Mononuclear cell (primary cell): ENCODE data around the gene NEDD4L. TPM values are rescaled to one million over a fixed set of nuclear protein-coding genes. Genes with fewer than 3 reads are reported as not detected.

Experiments used
- H3K27me3 ChIP-seq: 2 replicates; pipeline ENCODE4 v1.6.0; 2011; ENCODE audit warnings: low read length, control low read depth; ENCODE audit not compliant: insufficient read depth
- H3K4me1 ChIP-seq: 2 replicates; pipeline ENCODE4 v1.5.1; 2011; ENCODE audit warnings: mild to moderate bottlenecking, low read length, control low read depth; ENCODE audit not compliant: insufficient read depth
- H3K4me3 ChIP-seq: 2 replicates; pipeline ENCODE4 v1.5.1; 2011; ENCODE audit warnings: mild to moderate bottlenecking, low read length, moderate library complexity
- H3K9me3 ChIP-seq: 2 replicates; pipeline ENCODE4 v1.5.1; 2011; ENCODE audit warnings: low read depth, mild to moderate bottlenecking, control low read depth, low read length
- total RNA-seq: library from RNA; depleted of rRNA; stranded (reverse); fragments of >200 nt; gene quantifications from one replicate; pipeline ENCODE4 v1.2.3, GENCODE V29; 2012

Gene NEDD4L
- total RNA-seq, 1 donor = 8.7 TPM

DNA sequence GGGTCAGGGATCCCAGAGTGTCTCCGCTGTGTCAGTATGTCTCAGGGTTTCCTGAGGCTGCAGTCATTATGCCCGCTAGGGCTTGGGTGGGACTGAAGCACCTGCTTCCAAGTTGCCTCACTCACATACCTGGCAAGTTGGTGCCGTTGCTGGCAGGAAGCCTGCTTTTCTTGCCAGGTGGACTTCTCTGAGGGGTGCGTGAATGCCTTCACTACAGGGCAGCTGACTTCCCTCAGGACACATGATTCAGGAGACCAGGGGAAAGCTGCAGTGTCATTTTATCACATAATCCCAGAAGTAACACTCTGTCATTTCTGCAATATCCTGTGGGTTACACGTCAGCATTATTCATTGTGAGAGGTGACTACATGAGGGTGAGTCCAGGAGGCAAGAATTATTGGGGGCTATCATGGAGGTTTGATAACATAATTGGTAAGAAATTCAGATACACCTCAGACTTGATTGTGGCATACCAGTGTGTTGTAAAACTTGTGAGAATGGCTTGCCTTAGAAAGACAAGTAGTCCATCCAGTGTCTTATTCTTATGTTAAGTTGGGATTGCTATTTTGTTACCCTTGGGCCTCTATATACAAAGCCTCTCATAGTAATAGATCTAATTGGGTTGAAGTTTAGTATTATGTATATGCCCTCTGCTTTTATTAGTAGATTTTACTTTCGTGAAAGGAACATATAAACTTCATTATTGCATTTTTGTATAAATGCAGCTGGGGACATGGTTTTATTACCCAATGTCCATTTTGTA, 44.1 kb downstream of the NEDD4L start:
- Histone ChIP-seq H3K9me3 (no peaks in the 10 kb centered on the region), H3K4me1 (peaks cover 43% of the 10 kb centered on the region), H3K27me3 (no peaks in the 10 kb centered on the region), H3K4me3 (no peak overlapping the region)

DNA sequence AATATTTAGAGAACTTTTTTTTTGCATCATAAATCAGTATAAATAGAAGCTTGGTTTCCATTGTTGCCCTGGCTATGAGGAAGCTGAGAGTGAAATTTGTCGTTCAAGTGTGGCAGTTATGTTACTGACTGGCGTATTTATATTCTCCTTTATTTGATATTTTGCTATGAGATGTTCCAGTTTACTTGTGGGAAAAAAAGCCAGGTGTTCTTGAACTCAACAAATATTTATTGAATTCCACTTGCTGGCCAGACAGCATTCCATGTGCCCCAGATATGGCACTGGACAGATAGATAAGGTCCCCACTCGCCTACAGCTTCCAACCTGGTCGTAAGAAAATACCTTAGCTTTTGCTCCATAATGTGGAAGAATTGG, 44.7 kb downstream of the NEDD4L start:
- Histone ChIP-seq H3K4me3 (no peak overlapping the region), H3K27me3 (no peaks in the 10 kb centered on the region), H3K4me1 (peaks cover 43% of the 10 kb centered on the region), H3K9me3 (no peaks in the 10 kb centered on the region)

- H3K27me3 ChIP-seq = no peaks in the 10 kb centered on the region
- H3K9me3 ChIP-seq = no peaks in the 10 kb centered on the region
- peaks cover 43% of the 10 kb centered on the region for H3K4me1 ChIP-seq
- H3K4me3 ChIP-seq = no peak overlapping the region
These were observed 47.1 kb downstream of the NEDD4L start for GRCh38 chr18:58091099-58091611.

- Histone ChIP-seq H3K9me3 (no peaks in the 10 kb centered on the region), H3K27me3 (no peaks in the 10 kb centered on the region), H3K4me3 (no peak overlapping the region), H3K4me1 (peaks cover 34% of the 10 kb centered on the region)
These were observed 49.3 kb downstream of the NEDD4L start for GRCh38 chr18:58093311-58093803.

- Histone ChIP-seq H3K4me3 (no peak overlapping the region), H3K9me3 (no peaks in the 10 kb centered on the region), H3K27me3 (no peaks in the 10 kb centered on the region), H3K4me1 (peaks cover 19% of the 10 kb centered on the region)
These were observed 51.2 kb downstream of the NEDD4L start for GRCh38 chr18:58095222-58095621.

DNA sequence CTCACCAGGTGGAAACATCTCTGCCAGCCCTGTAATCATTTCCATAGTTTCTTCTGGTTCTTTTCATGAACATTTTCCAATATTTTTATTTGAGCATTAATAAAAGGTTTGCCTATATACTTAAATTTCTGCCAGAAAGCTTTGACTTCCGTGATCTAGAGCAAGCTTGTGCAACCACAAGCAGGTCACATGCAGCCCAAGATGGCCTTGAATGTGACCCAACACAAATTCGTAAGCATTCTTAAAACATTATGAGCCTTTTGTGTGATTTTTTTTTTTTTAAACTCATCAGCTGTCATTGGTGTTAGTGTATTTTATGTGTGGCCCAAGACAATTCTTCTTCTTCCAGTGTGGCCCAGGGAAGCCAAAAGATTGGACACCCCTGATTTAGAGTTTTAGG, 51.6 kb downstream of the NEDD4L start:
- peaks cover 18% of the 10 kb centered on the region for H3K4me1 ChIP-seq
- no peaks in the 10 kb centered on the region for H3K9me3 ChIP-seq
- no peaks in the 10 kb centered on the region for H3K27me3 ChIP-seq
- no peak overlapping the region for H3K4me3 ChIP-seq

GRCh38 chr18:58096658-58097057, 52.6 kb downstream of the NEDD4L start:
- no peak overlapping the region for H3K4me3 ChIP-seq
- H3K9me3 ChIP-seq = no peaks in the 10 kb centered on the region
- H3K4me1 ChIP-seq = peaks cover 8% of the 10 kb centered on the region
- no peaks in the 10 kb centered on the region for H3K27me3 ChIP-seq

DNA sequence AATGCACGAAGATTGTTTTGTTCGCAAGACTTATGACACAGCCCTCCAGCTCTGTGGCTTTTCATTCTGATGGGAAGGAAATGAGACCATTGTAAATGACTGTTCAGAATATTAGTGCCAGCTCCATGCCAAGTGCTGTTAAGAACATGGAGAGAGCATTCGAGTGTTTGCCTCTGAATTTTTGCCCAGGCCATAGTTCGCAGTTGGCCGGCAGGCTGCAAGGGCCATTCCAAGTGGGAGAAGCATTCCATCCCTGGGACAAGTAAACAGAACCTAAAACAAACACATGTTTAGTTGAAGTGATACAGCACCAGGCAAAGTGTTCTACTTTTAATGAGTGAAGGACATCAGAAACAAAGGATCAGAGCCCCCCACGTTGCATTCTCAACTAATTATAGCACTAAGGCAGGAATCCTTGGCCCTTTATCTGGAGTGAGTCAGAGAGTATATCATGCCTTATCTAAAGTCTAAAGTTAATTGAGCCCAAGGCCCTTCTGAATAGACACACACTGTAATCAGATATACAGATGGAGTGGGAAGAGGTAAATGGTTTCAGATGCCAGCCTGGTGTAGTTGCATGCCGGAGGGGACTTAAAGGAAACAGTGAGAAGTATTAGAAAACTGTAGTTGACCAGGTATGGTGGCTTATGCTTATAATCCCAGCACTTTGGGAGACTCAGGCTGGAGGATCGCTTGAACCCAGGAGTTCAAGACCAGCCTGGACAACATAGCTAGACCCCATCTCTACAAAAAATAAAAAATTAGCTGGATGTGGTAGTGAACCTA, 53.3 kb downstream of the NEDD4L start:
- H3K4me1 ChIP-seq = peaks cover 2% of the 10 kb centered on the region
- H3K27me3 ChIP-seq = no peaks in the 10 kb centered on the region
- no peaks in the 10 kb centered on the region for H3K9me3 ChIP-seq
- no peak overlapping the region for H3K4me3 ChIP-seq

GRCh38 chr18:58097907-58098166, 53.8 kb downstream of the NEDD4L start:
- Histone ChIP-seq H3K4me3 (no peak overlapping the region), H3K9me3 (no peaks in the 10 kb centered on the region), H3K4me1 (no peaks in the 10 kb centered on the region), H3K27me3 (no peaks in the 10 kb centered on the region)

GRCh38 chr18:58098706-58099105, 54.7 kb downstream of the NEDD4L start:
- peaks cover 4% of the 10 kb centered on the region for H3K27me3 ChIP-seq
- H3K9me3 ChIP-seq = no peaks in the 10 kb centered on the region
- H3K4me3 ChIP-seq = no peak overlapping the region
- H3K4me1 ChIP-seq = no peaks in the 10 kb centered on the region

DNA sequence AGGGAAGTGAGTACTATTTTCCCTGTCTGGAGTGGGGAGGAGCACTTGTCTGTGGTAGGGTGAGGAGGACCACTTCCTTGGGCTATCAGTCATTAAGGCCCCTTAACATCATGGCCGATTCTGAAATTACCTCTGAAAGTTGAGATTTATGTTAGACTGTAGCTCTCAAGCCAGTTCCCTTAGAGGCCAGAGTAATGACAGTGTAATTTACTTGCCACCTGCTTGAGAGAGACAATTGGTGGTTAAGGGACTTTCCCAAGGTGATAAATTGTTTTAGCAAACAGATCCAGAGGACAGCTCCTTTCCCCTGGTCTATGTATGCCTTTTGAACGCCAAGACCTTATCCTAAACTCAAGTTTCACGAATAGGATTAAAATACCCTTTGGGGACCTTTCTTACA, 56.1 kb downstream of the NEDD4L start:
- Histone ChIP-seq H3K4me1 (no peaks in the 10 kb centered on the region), H3K4me3 (no peak overlapping the region), H3K9me3 (no peaks in the 10 kb centered on the region), H3K27me3 (peaks cover 7% of the 10 kb centered on the region)

DNA sequence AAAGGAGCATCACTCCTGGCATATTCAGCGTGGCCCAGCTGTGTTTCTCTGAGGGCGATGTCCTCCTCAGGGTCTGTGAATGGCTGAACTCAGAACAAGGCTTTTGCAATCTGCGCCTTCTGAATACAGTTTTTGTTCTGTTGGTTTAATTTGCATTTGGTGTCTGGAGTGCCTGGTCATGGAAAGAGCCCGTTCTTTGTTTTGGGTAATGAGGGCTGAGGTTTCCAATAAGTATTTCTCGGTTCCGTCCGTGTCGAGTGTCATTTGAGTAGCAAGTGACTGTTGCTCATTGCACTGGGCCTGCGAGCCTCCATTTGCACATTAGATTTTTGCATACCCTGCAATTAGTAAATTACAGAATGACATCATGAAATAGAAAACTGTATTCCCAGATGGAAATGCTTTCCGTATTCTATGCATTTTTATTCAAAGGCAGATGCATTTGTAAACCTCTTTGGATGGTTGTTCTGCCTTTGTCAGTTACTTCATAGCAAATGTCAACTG, 57.3 kb downstream of the NEDD4L start:
- H3K9me3 ChIP-seq = no peaks in the 10 kb centered on the region
- H3K4me1 ChIP-seq = no peaks in the 10 kb centered on the region
- no peak overlapping the region for H3K4me3 ChIP-seq
- peaks cover 7% of the 10 kb centered on the region for H3K27me3 ChIP-seq

DNA sequence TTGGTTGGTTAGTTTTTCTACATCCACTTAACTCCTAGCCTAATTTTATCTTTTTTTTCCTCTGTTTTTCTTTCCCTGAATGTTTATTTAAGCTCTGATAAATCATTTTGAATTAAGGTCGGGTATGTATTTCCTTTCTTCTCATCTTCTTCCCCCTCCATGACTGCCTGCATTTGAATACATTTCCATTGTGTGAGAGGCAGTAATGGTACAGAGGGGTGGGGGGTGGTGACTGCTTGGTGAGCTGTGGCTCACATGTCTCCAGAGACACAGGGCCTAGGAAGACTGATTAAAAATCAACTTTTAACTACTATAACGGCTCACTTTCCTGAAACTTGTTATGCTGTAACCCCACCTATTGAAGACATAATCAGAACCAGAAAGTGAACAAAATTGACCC, 58.0 kb downstream of the NEDD4L start:
- Histone ChIP-seq H3K4me3 (no peak overlapping the region), H3K27me3 (peaks cover 7% of the 10 kb centered on the region), H3K9me3 (no peaks in the 10 kb centered on the region), H3K4me1 (no peaks in the 10 kb centered on the region)

DNA sequence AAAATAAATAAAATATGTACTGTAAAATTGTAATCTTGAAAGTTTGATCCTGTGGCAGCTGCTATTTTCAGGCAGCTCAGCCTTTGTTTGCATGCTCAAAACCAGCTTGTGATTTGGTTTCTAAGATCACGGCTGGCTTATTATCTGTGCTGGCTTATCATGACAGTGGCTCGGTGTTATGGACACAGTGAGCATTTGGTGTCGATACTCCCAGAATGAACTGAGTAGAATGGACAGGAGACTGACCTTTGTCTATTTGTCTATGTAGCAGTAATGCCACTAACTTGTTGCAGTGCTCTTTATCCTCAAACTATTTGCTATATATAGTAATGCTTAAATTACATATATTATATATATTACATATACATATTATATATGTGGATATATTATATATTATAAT, 58.8 kb downstream of the NEDD4L start:
- Histone ChIP-seq H3K27me3 (peaks cover 7% of the 10 kb centered on the region), H3K4me1 (no peaks in the 10 kb centered on the region), H3K9me3 (no peaks in the 10 kb centered on the region), H3K4me3 (no peak overlapping the region)

GRCh38 chr18:58103339-58103985, 59.4 kb downstream of the NEDD4L start:
- Histone ChIP-seq H3K9me3 (no peaks in the 10 kb centered on the region), H3K27me3 (peaks cover 7% of the 10 kb centered on the region), H3K4me1 (no peaks in the 10 kb centered on the region), H3K4me3 (no peak overlapping the region)
